H1 (cell line): Measurements from ENCODE around the gene DUSP10. TPM values are rescaled to one million over a fixed set of nuclear protein-coding genes. Genes with fewer than 3 reads are reported as not detected.

Experiments used
- CTCF ChIA-PET: fragments of 300-600 bp; sonication (Branson Sonifier 250); formaldehyde crosslinking; loops from one replicate; lab custom pipeline; 2021; ENCODE audit not compliant: partially characterized antibody; lab: Charles Lee
- POLR2A ChIA-PET: fragments of 300-600 bp; sonication (Branson Sonifier 250); formaldehyde crosslinking; loops from one replicate; lab custom pipeline; 2021; ENCODE audit warnings: inconsistent platforms; ENCODE audit not compliant: partially characterized antibody; lab: Charles Lee
- DNase-seq, 2 experiments: peaks; one replicate each; pipeline versions ENCODE4 v3.0.0 to v3.0.0-alpha.2; 2010 to 2022; ENCODE audit warnings: low spot score in 2 of 2, low read depth in 1 of 2, mixed read lengths in 1 of 2
- FAIRE-seq: peaks from 2 replicates; lab custom pipeline; 2011; peaks lifted over from hg19 to GRCh38; lab: Jason Lieb, UNC
- H2AFZ ChIP-seq: 2 replicates; pipeline ENCODE4 v1.8.1; 2012; ENCODE audit warnings: low read length, inconsistent platforms
- H2AK5ac ChIP-seq: 2 replicates; pipeline ENCODE4 v1.6.1; 2013; ENCODE audit warnings: low read depth, low read length
- H2BK120ac ChIP-seq: replicated peaks from 2 replicates; pipeline ENCODE3; 2013; ENCODE audit warnings: low read depth, low read length, inconsistent platforms
- H2BK12ac ChIP-seq: 2 replicates; pipeline ENCODE4 v1.6.1; 2013; ENCODE audit warnings: low read depth, low read length
- H2BK15ac ChIP-seq: 2 replicates; pipeline ENCODE4 v1.6.1; 2013; ENCODE audit warnings: low read length
- H2BK20ac ChIP-seq: 2 replicates; pipeline ENCODE4 v1.6.1; 2013; ENCODE audit warnings: low read length
- H2BK5ac ChIP-seq: 2 replicates; pipeline ENCODE4 v1.6.1; 2013; ENCODE audit warnings: low read depth, low read length
- H3K14ac ChIP-seq: 2 replicates; pipeline ENCODE4 v1.6.1; 2013; ENCODE audit warnings: inconsistent platforms; ENCODE audit not compliant: insufficient read length
- H3K18ac ChIP-seq: 2 replicates; pipeline ENCODE4 v1.6.1; 2013; ENCODE audit warnings: low read length; ENCODE audit errors: extremely low read depth
- H3K23ac ChIP-seq: 2 replicates; pipeline ENCODE4 v1.6.1; 2013; ENCODE audit warnings: inconsistent platforms; ENCODE audit not compliant: insufficient read length
- H3K23me2 ChIP-seq: 2 replicates; pipeline ENCODE4 v1.6.1; 2013; ENCODE audit warnings: low read depth, low read length
- H3K27ac ChIP-seq: 2 replicates; pipeline ENCODE4 v1.6.1; 2011; ENCODE audit warnings: low read depth, low read length, inconsistent platforms
- H3K27me3 ChIP-seq, 4 experiments: replicated peaks in 1 of 4; 1 replicate in 1 of 4; 2 replicates in 3 of 4; pipeline versions ENCODE4 v1.6.1 to v1.8.1; 2011 to 2013; ENCODE audit warnings: low read length in 3 of 4, mild to moderate bottlenecking in 3 of 4, inconsistent platforms in 2 of 4, mixed read lengths in 2 of 4, moderate library complexity in 1 of 4; ENCODE audit not compliant: control insufficient read depth in 3 of 4, insufficient read depth in 3 of 4; ENCODE audit errors: extremely low read depth in 1 of 4
- H3K36me3 ChIP-seq, 4 experiments: 2 replicates each; pipeline versions ENCODE4 v1.6.1 to v1.8.1; 2011 to 2013; ENCODE audit warnings: mild to moderate bottlenecking in 4 of 4, low read length in 3 of 4, moderate library complexity in 2 of 4, control low read depth in 1 of 4, inconsistent platforms in 1 of 4; ENCODE audit not compliant: insufficient read depth in 4 of 4, control insufficient read depth in 2 of 4
- H3K4ac ChIP-seq: replicated peaks from 2 replicates; pipeline ENCODE3; 2013; ENCODE audit warnings: low read length, low read depth, mixed read lengths, inconsistent platforms; ENCODE audit not compliant: insufficient read length
- H3K4me1 ChIP-seq, 4 experiments: replicated peaks in 1 of 4; 1 replicate in 1 of 4; 2 replicates in 3 of 4; pipeline versions ENCODE4 v1.6.1 to v1.8.1; 2011 to 2013; ENCODE audit warnings: low read length in 3 of 4, inconsistent platforms in 2 of 4, mixed read lengths in 1 of 4; ENCODE audit not compliant: insufficient read depth in 4 of 4, control insufficient read depth in 3 of 4
- H3K4me2 ChIP-seq, 2 experiments: 2 replicates each; pipeline versions ENCODE4 v1.6.1 to v1.8.1; 2011 to 2013; ENCODE audit warnings: low read depth in 2 of 2, low read length in 2 of 2, control low read depth in 1 of 2, inconsistent platforms in 1 of 2, mild to moderate bottlenecking in 1 of 2; ENCODE audit not compliant: insufficient read depth in 1 of 2
- H3K4me3 ChIP-seq, 4 experiments: fragments of 200-600, 300-600 bp in 1 of 4; sonication (generic), shearing (Covaris generic), sonication (Bioruptor Twin) in 1 of 4; 2 replicates each; pipeline versions ENCODE4 v1.5.1 to v1.8.1; 2011 to 2016; ENCODE audit warnings: low read length in 4 of 4, low read depth in 3 of 4, control low read depth in 2 of 4, inconsistent platforms in 2 of 4, mild to moderate bottlenecking in 2 of 4, mixed read lengths in 1 of 4, moderate library complexity in 1 of 4; ENCODE audit not compliant: insufficient read depth in 2 of 4; ENCODE audit errors: extremely low read depth in 1 of 4
- H3K56ac ChIP-seq: replicated peaks from 2 replicates; pipeline ENCODE3; 2013; ENCODE audit warnings: low read depth, mild to moderate bottlenecking, mixed read lengths, low read length, inconsistent platforms; ENCODE audit not compliant: insufficient read length
- H3K79me1 ChIP-seq: 2 replicates; pipeline ENCODE4 v1.6.1; 2013; ENCODE audit warnings: low read depth, low read length, control low read depth
- H3K79me2 ChIP-seq, 2 experiments: 2 replicates each; pipeline versions ENCODE4 v1.6.1 to v1.8.1; 2012 to 2013; ENCODE audit warnings: low read length in 2 of 2, mild to moderate bottlenecking in 2 of 2, inconsistent platforms in 1 of 2; ENCODE audit not compliant: insufficient read depth in 2 of 2, control insufficient read depth in 1 of 2
- H3K9ac ChIP-seq, 4 experiments: replicated peaks in 1 of 4; 1 replicate in 1 of 4; 2 replicates in 3 of 4; pipeline versions ENCODE4 v1.6.1 to v1.8.1; 2011 to 2013; ENCODE audit warnings: low read depth in 3 of 4, low read length in 3 of 4, control low read depth in 2 of 4, mild to moderate bottlenecking in 2 of 4, moderate library complexity in 2 of 4, inconsistent platforms in 1 of 4; ENCODE audit errors: extremely low read depth in 1 of 4
- H3K9me3 ChIP-seq, 2 experiments: 2 replicates each; pipeline versions ENCODE4 v1.6.1 to v1.8.1; 2012 to 2013; ENCODE audit warnings: mild to moderate bottlenecking in 2 of 2, moderate library complexity in 2 of 2, control low read depth in 1 of 2, inconsistent platforms in 1 of 2, low read depth in 1 of 2, low read length in 1 of 2, mixed read lengths in 1 of 2; ENCODE audit not compliant: insufficient read depth in 2 of 2
- H4K20me1 ChIP-seq, 2 experiments: replicated peaks in 1 of 2; 2 replicates each; pipeline versions ENCODE3 to v1.8.1; 2011 to 2013; ENCODE audit warnings: inconsistent platforms in 2 of 2, low read length in 2 of 2, mild to moderate bottlenecking in 1 of 2; ENCODE audit not compliant: insufficient read depth in 2 of 2, control insufficient read depth in 1 of 2
- H4K5ac ChIP-seq: 2 replicates; pipeline ENCODE4 v1.6.1; 2013; ENCODE audit warnings: low read length, low read depth, mixed read lengths, inconsistent platforms; ENCODE audit not compliant: insufficient read length
- H4K8ac ChIP-seq: 2 replicates; pipeline ENCODE4 v1.8.0; 2013; ENCODE audit warnings: mild to moderate bottlenecking, moderate library complexity, low read length, inconsistent platforms; ENCODE audit not compliant: insufficient read depth; ENCODE audit errors: extremely low read depth
- H4K91ac ChIP-seq: replicated peaks from 2 replicates; pipeline ENCODE3; 2013; ENCODE audit warnings: low read length, mixed read lengths, inconsistent platforms; ENCODE audit not compliant: insufficient read length
- BRCA1 ChIP-seq: IDR thresholded peaks from 2 replicates; pipeline ENCODE4 v1.6.1; 2012; ENCODE audit warnings: low read depth, low read length, improper control_type of control experiment
- CTCF ChIP-seq, 3 experiments: IDR thresholded peaks; 1 replicate in 2 of 3; 2 replicates in 1 of 3; pipeline versions ENCODE4 v1.5.1 to v1.6.1; 2011; ENCODE audit warnings: low read length in 3 of 3, mild to moderate bottlenecking in 3 of 3, inconsistent platforms in 2 of 3, low read depth in 1 of 3, moderate library complexity in 1 of 3; ENCODE audit not compliant: insufficient read depth in 1 of 3; ENCODE audit errors: control extremely low read depth in 1 of 3
- JUND ChIP-seq: IDR thresholded peaks from 2 replicates; pipeline ENCODE4 v1.6.1; 2011; ENCODE audit warnings: mild to moderate bottlenecking, improper control_type of control experiment, low read length
- NANOG ChIP-seq: IDR thresholded peaks from 2 replicates; pipeline ENCODE4 v1.6.1; 2011; ENCODE audit warnings: low read length, low read depth, mild to moderate bottlenecking, inconsistent platforms; ENCODE audit not compliant: insufficient read depth, poor library complexity, severe bottlenecking
- TCF12 ChIP-seq: IDR thresholded peaks from 2 replicates; pipeline ENCODE4 v1.6.1; 2011; ENCODE audit warnings: low read depth, mild to moderate bottlenecking, low read length
- WGBS, 2 experiments: shearing (Covaris generic) in 1 of 2; methylation state at CpG; one replicate each; pipeline versions ENCODE4 v1.1.6 to v1.1.7; 2013 to 2015; ENCODE audit warnings: low lambda C conversion rate in 2 of 2, mixed read lengths in 2 of 2, inconsistent platforms in 1 of 2, low coverage in 1 of 2, missing lambda C conversion rate in 1 of 2; ENCODE audit not compliant: insufficient replicate concordance in 2 of 2, insufficient coverage in 1 of 2, insufficient read length in 1 of 2; ENCODE audit errors: extremely low coverage in 1 of 2, missing lambda C conversion rate in 1 of 2; 5-methylcytosine and 5-hydroxymethylcytosine counted together
- polyA plus RNA-seq, 7 experiments: library from polyadenylated mRNA; depleted of rRNA in 3 of 7; stranded (reverse) in 5 of 7; unstranded in 2 of 7; fragments of >200 nt in 5 of 7; fragments of 200-250 nt in 2 of 7; gene quantifications; 1 replicate in 5 of 7; 2 replicates in 1 of 7; 4 replicates in 1 of 7; pipeline versions ENCODE4 v1.2.1 to v1.2.3, GENCODE V29; 2011 to 2013; ENCODE audit warnings: missing spikeins in 2 of 7, mixed read lengths in 2 of 7
- total RNA-seq: library from RNA; stranded (reverse); fragmentation: NEBNext Ultra II Directional; extraction: Animal tissue kit (Norgen Biotek cat#: 25700); gene quantifications from 2 replicates; pipeline ENCODE4 v1.2.1, GENCODE V29; 2021

The DUSP10 gene
- total and polyA plus RNA-seq, 2 of the 8 experiments (the other 6 are each of a cell fraction or from before 2014, with no cell fraction given), result 1.2 TPM

DNA sequence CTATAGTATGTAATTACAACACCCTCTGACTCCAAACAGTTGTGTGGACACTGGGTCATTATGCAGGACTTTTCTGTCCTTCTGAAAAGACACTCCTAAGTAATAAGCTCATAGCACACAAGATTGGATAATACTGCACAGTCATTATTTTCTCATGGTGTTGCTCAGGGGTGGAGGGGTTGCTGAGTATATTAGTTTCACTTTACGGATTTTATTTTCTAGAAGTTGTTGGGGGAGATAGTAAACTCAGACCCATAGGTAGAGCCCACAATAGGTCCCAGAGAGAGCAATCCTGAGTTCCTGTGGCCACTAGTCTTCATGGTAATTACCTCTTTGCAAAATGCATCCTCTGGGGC lies 53.4 kb downstream of the DUSP10 start:
- no peak overlapping the region for H3K4ac ChIP-seq
- no peaks in the 10 kb centered on the region for H3K79me1 ChIP-seq
- no peaks in the 10 kb centered on the region for H3K4me1 ChIP-seq
- no peak overlapping the region for H3K14ac ChIP-seq
- FAIRE-seq, result no peak
- H2BK15ac ChIP-seq, result no peak overlapping the region
- no peak overlapping the region for H3K9ac ChIP-seq
- no peak overlapping the region for H2BK12ac ChIP-seq
- H3K23ac ChIP-seq, result no peak overlapping the region
- no peaks in the 10 kb centered on the region for H3K79me2 ChIP-seq
- H3K18ac ChIP-seq, result no peak overlapping the region
- H3K9me3 ChIP-seq, result no peaks in the 10 kb centered on the region
- H4K5ac ChIP-seq, result no peak overlapping the region
- no peak overlapping the region for H3K27ac ChIP-seq
- no peak overlapping the region for H4K91ac ChIP-seq
- no peak overlapping the region for H2BK120ac ChIP-seq
- no peak overlapping the region for H2AK5ac ChIP-seq
- CTCF ChIA-PET, result interaction anchor here (1.1 to 1.7 kb wide), 2 partner anchors 57 to 101 kb away, joined by 3 read pairs; no protein-coding TSS in a partner anchor
- H3K56ac ChIP-seq, result no peak overlapping the region
- H3K4me2 ChIP-seq, result no peak overlapping the region
- no peaks in the 10 kb centered on the region for H3K27me3 ChIP-seq
- no peak overlapping the region for H2AFZ ChIP-seq
- H2BK20ac ChIP-seq, result no peak overlapping the region
- no peak for DNase-seq
- POLR2A ChIA-PET, result no interaction called here
- no peak for TF ChIP-seq BRCA1
- no peak for TF ChIP-seq NANOG
- TF ChIP-seq CTCF (IDR thresholded peaks at IDR 0.05; ENCODE audit: control extremely low read depth in 1 of 3, insufficient read depth in 1 of 3, low read depth in 1 of 3, low read length in 3 of 3), result no peak
- no peak for TF ChIP-seq TCF12
- no peak for TF ChIP-seq JUND
- H3K36me3 ChIP-seq, result no peaks in the 10 kb centered on the region
- H2BK5ac ChIP-seq, result no peak overlapping the region
- no peak overlapping the region for H4K8ac ChIP-seq
- H4K20me1 ChIP-seq, result no peaks in the 10 kb centered on the region
- WGBS, 2 experiments, result 100% methylated on average over 1 of the region's 1 CpG; no CpG with 5 or more reads in 1 of the 2 experiments
- no peak overlapping the region for H3K4me3 ChIP-seq
- H3K23me2 ChIP-seq, result no peaks in the 10 kb centered on the region
